ENCODE measurements around the gene SSU72. TPM values are rescaled to one million over a fixed set of nuclear protein-coding genes. Genes with fewer than 3 reads are reported as not detected.

Gene SSU72
- total RNA-seq, 1 donor from 2014 or later = 137 TPM

Other genes starting within 250 kb of the SSU72 start
- 0.22 and 0.34 TPM in 2 replicates for gene TAS1R3, start 243.6 kb downstream of the SSU72 start, total RNA-seq
- gene DVL1, start 225.4 kb downstream of the SSU72 start, total RNA-seq = 66.5 and 72.2 TPM in 2 replicates
- gene MXRA8, start 216.3 kb downstream of the SSU72 start, total RNA-seq = 0.18 and 0.20 TPM in 2 replicates
- gene AURKAIP1, start 199.7 kb downstream of the SSU72 start, total RNA-seq = 147 and 148 TPM in 2 replicates
- gene CCNL2, start 175.5 kb downstream of the SSU72 start, total RNA-seq = 138 and 139 TPM in 2 replicates
- gene MRPL20, start 167.6 kb downstream of the SSU72 start, total RNA-seq = 184 and 205 TPM in 2 replicates
- gene ANKRD65, start 153.6 kb downstream of the SSU72 start, total RNA-seq = 0.10 TPM in 1 of 2 replicates, not detected in the other
- 5.5 and 5.8 TPM in 2 replicates for gene VWA1, start 139.2 kb downstream of the SSU72 start, total RNA-seq
- 0.57 and 1.0 TPM in 2 replicates for gene ATAD3C, start 125.2 kb downstream of the SSU72 start, total RNA-seq
- 106 and 113 TPM in 2 replicates for gene ATAD3B, start 103.1 kb downstream of the SSU72 start, total RNA-seq
- gene ATAD3A, start 62.7 kb downstream of the SSU72 start, total RNA-seq = 108 TPM in 2 replicates
- gene TMEM240, start 34.2 kb downstream of the SSU72 start, total RNA-seq = 0.41 and 1.0 TPM in 2 replicates
- 14.6 and 14.9 TPM in 2 replicates for gene FNDC10, start 25.3 kb upstream of the SSU72 start, total RNA-seq
- gene MIB2, start 40.6 kb upstream of the SSU72 start, total RNA-seq = 29.5 and 32.8 TPM in 2 replicates
- 0.49 and 0.93 TPM in 2 replicates for gene MMP23B, start 57.3 kb upstream of the SSU72 start, total RNA-seq
- 39.1 and 39.6 TPM in 2 replicates for gene CDK11B, start 84.1 kb upstream of the SSU72 start, total RNA-seq
- gene SLC35E2B, start 117.9 kb upstream of the SSU72 start, total RNA-seq = 40.8 and 41.1 TPM in 2 replicates
- 74.4 and 81.7 TPM in 2 replicates for gene CDK11A, start 149.5 kb upstream of the SSU72 start, total RNA-seq
- gene NADK, start 203.6 kb upstream of the SSU72 start, total RNA-seq = 95.5 and 96.8 TPM in 2 replicates